LNCaP clone FGC (cell line): ENCODE measurements around the gene GHITM.

ENCODE experiments used
- DNase-seq: peaks from one replicate; pipeline ENCODE4 v3.0.0-alpha.2; 2011; ENCODE audit warnings: low read depth
- H3K4me3 ChIP-seq: 2 replicates; pipeline ENCODE4 v1.5.1; 2011; ENCODE audit warnings: mild to moderate bottlenecking, low read depth, low read length, control low read depth
- TF ChIP-seq, protein P1 (sequence below): IDR thresholded peaks from 2 replicates; pipeline ENCODE4 v1.5.1; 2012; ENCODE audit warnings: mild to moderate bottlenecking; ENCODE audit not compliant: control insufficient read depth, insufficient read depth; ENCODE audit errors: extremely low read depth

The GHITM gene

DNA sequence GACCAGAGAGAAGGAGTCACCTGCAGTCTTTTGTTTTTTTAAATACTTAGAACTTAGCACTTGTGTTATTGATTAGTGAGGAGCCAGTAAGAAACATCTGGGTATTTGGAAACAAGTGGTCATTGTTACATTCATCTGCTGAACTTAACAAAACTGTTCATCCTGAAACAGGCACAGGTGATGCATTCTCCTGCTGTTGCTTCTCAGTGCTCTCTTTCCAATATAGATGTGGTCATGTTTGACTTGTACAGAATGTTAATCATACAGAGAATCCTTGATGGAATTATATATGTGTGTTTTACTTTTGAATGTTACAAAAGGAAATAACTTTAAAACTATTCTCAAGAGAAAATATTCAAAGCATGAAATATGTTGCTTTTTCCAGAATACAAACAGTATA, 13.5 kb downstream of the GHITM start:
- DNase-seq, result no peak
- TF ChIP-seq, protein P1, sequence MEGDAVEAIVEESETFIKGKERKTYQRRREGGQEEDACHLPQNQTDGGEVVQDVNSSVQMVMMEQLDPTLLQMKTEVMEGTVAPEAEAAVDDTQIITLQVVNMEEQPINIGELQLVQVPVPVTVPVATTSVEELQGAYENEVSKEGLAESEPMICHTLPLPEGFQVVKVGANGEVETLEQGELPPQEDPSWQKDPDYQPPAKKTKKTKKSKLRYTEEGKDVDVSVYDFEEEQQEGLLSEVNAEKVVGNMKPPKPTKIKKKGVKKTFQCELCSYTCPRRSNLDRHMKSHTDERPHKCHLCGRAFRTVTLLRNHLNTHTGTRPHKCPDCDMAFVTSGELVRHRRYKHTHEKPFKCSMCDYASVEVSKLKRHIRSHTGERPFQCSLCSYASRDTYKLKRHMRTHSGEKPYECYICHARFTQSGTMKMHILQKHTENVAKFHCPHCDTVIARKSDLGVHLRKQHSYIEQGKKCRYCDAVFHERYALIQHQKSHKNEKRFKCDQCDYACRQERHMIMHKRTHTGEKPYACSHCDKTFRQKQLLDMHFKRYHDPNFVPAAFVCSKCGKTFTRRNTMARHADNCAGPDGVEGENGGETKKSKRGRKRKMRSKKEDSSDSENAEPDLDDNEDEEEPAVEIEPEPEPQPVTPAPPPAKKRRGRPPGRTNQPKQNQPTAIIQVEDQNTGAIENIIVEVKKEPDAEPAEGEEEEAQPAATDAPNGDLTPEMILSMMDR, result no peak
- no peak overlapping the region for H3K4me3 ChIP-seq

DNA sequence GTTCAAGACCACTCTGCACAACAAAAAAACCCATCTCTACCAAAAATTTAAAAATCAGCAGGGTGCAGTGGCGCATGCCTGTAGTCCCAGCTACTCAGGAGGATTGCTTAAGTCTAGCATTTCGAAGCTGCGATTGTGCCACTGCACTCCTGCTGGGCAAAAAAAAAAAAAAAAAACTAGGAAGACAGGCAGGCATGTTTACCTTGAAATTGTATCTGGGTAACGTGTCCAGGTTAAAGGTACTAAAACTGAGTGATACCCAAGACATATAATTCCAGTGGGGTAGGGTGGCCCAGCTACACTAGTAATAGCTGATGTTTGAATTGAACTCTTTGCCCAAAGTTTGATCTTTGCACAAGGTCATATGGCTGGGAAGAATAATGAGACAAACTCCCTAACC, 16.2 kb downstream of the GHITM start:
- no peak overlapping the region for H3K4me3 ChIP-seq
- TF ChIP-seq, protein P1, result no peak
- DNase-seq, result no peak

DNA sequence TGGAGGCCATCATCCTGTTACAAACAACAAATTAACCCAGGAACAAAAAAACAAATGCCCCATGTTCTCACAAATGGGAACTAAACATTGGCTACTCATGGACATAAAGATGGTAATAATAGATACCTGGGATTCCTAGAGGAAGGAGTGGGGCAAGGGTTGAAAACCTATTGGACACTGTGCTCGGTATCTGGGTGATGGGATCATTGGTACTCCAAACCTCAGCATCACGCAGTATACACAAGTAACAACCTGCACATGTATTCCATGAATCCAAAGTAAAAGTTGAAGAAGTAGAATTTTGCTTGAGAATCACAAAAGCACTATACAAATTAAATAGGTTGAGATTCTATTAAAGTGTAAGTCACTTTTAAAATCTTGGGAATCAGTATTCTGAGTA, 16.7 kb downstream of the GHITM start:
- TF ChIP-seq, protein P1, result no peak

DNA sequence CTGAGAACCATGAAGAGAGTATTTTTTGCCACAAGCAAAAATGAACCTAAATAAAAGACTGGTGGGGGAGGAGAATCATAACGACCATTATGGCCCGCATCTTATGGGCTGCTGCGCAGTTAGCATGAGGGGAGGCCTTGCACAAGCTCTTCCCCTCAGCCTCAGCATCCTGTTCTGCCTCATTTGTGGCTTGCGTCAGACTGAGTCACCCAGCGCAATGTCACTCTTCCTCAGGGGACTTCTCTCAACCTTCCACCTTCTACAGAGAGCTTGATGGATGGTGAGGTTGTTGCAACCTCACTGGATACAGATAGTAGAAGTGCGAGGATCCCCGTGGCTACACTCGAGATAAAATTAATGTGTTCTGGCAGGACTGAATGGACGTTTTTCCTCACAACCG, 17.5 kb downstream of the GHITM start:
- no peak for DNase-seq
- no peak overlapping the region for H3K4me3 ChIP-seq
- TF ChIP-seq, protein P1, result no peak

More for the DNA sequence above, 16.7 kb downstream of the GHITM start:
- no peak overlapping the region for H3K4me3 ChIP-seq
- no peak for DNase-seq

DNA sequence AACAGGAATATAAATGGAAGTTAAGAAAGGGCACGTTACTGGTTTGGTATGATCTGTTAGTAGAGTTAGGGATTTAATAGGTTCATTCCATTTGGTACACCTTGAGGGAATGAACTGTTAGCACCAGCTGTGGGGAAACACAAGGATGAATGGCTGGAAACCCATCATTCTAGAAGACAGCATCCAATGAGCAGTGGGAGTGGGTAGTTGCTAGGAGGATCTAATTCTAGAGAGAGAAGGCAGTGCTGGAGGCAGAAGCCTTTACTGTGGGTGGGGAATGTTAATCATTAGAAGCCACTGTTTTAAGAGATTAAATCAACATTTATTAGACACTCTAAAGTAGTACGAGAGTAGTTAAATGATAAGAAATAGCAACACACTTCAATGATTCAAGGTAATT, 18.8 kb downstream of the GHITM start:
- TF ChIP-seq, protein P1, result no peak
- DNase-seq, result no peak
- H3K4me3 ChIP-seq, result no peak overlapping the region

DNA sequence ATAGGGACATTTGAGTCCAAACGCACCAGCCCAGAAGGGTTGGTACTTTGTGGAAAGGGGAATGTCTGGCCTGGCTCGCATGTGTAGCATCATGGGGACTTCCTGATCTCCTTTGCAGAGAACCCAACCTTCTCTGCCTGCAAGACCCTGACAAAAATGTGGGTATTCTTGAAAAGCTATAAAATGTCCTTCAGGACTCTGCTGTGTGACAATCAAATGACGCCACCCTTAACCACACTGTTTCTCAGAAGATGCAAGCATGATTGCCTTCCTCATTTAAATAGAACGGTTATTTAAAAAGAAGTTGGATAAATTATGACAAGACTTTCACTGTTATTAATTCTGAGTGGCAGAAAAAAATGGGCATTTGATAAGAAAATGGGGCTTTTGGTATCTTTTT, 19.2 kb downstream of the GHITM start:
- TF ChIP-seq, protein P1, result no peak
- no peak for DNase-seq
- H3K4me3 ChIP-seq, result no peak overlapping the region

DNA sequence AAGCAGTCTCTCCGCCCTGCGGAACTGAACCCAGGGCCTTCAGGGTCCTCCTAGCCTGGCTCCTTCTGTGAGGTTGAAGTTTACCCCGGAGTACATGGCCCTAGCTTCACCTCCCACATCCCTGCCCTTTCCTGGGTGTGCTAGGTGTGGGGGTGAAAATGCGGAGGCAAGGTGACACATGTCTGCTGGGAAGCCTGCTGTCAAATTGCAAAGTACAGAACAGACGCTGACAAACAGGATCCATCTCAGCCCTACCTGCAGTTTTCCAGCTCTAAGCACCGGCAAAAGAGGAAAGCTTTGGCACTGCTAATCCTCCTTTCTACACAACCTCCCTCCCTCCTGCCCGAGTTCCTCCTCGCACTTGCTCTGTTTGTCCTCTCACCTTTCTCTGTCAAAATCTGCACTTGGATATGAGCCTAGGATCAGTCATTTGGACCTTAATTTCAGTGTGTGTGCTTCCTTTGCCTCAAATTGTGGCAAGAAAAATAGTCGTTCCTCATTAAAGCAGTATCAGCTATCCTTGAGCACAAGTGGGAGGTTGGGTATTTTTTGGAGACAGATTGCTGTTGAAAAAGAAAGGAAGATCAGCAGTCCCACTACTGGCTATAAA, 19.9 kb downstream of the GHITM start:
- TF ChIP-seq, protein P1, result no peak
- no peak overlapping the region for H3K4me3 ChIP-seq
- no peak for DNase-seq
